NCI-H446 (cell line): ENCODE measurements around the gene GMFB.

Experiments
- DNase-seq, 2 experiments: peaks; one replicate each; lab custom pipeline; 2025; lab: John Stamatoyannopoulos, UW

The GMFB gene

GRCh38 chr14:54490445-54491175, 1.8 kb upstream of the GMFB start:
- no peak for DNase-seq

GRCh38 chr14:54489731-54490444, 1.1 kb upstream of the GMFB start:
- DNase-seq: peak in 1 of 2 experiments; percentile 9

- DNase-seq: no peak
Measured at GRCh38 chr14:54489318-54489683, 521 bp upstream of the GMFB start.

GRCh38 chr14:54488318-54488645, 498 bp downstream of the GMFB start:
- no peak for DNase-seq

GRCh38 chr14:54487771-54488170, 1.0 kb downstream of the GMFB start:
- DNase-seq: peak; percentile 20 to 34

GRCh38 chr14:54486685-54487084, 2.1 kb downstream of the GMFB start:
- DNase-seq: no peak

GRCh38 chr14:54483846-54484245, 4.9 kb downstream of the GMFB start:
- DNase-seq: no peak

- DNase-seq: no peak
Measured at GRCh38 chr14:54483073-54483745, 5.6 kb downstream of the GMFB start.

- no peak for DNase-seq
Measured at GRCh38 chr14:54481695-54482094, 7.1 kb downstream of the GMFB start.

- no peak for DNase-seq
Measured at GRCh38 chr14:54480830-54481562, 7.8 kb downstream of the GMFB start.

GRCh38 chr14:54478636-54479215, 10.1 kb downstream of the GMFB start:
- DNase-seq: no peak

GRCh38 chr14:54475911-54476310, 12.9 kb downstream of the GMFB start:
- no peak for DNase-seq

- no peak for DNase-seq
Measured at GRCh38 chr14:54475187-54475899, 13.4 kb downstream of the GMFB start.

- no peak for DNase-seq
Measured at GRCh38 chr14:54474232-54474793, 14.5 kb downstream of the GMFB start.

- no peak for DNase-seq
Measured at GRCh38 chr14:54472315-54472714, 16.5 kb downstream of the GMFB start.

- no peak for DNase-seq
Measured at GRCh38 chr14:54471641-54472040, 17.1 kb downstream of the GMFB start.

- DNase-seq: no peak
Measured at GRCh38 chr14:54470701-54471100, 18.1 kb downstream of the GMFB start.

GRCh38 chr14:54467280-54467679, 21.5 kb downstream of the GMFB start:
- DNase-seq: no peak

GRCh38 chr14:54465654-54466053, 23.1 kb downstream of the GMFB start:
- peak in 1 of 2 experiments; percentile 52 for DNase-seq

GRCh38 chr14:54462048-54462447, 26.7 kb downstream of the GMFB start:
- DNase-seq: no peak

GRCh38 chr14:54459106-54459505, 29.7 kb downstream of the GMFB start:
- no peak for DNase-seq
